Erythroblast (primary cell): ENCODE data around the gene ELOB.

ENCODE experiments used
- GATA1 ChIP-seq: IDR thresholded peaks from 2 replicates; pipeline ENCODE4 v1.6.1; 2011; ENCODE audit warnings: low read depth, mild to moderate bottlenecking, control low read depth, low read length, moderate library complexity
- POLR2A ChIP-seq: IDR thresholded peaks from 2 replicates; pipeline ENCODE4 v1.6.1; 2011; ENCODE audit warnings: mild to moderate bottlenecking, low read length

DNA sequence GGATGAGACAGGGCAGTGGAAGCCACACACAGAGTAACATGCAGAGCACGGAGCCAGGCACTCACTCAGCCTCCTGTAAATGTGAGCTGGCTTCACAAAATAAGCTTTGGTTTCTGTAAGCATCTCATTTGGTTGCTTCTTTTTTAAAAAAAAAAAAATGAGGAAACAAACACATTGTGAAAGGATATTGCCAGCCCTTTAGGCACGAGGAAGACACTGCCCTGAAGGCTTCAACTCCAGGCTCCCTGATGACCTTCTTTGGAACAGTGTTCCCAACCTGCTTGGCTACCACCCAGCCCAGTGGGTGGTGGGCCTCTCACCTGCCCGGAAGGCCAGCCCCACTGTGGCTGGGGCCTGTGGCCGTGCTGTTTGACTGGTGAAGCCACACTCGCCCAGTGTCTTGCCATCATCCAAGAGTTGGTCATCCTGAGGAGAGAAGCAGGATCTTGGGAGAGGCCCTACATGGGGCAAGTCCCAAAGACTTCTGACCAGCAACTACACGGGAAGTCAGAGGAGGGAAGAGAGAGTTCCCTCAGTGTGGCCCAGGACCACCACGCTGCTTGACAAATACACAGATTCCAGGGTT lies 1.9 kb downstream of the ELOB start:
- TF ChIP-seq POLR2A (no peak), GATA1 (no peak)
